ENCODE measurements around the gene NECAP2.
"Not testable (repeated sequence)": the region's sequence is repeated elsewhere in the genome, so short reads cannot be mapped to it uniquely, and the experiment has no call there.

NECAP2 gene

GRCh38 chr1:16464917-16465625 is 24.5 kb downstream of the NECAP2 start:
- H3K4me3 ChIP-seq (ENCODE audit: low read length), result no peak overlapping the region
- no peaks in the 10 kb centered on the region for H3K9me3 ChIP-seq (ENCODE audit: control insufficient read depth, low read depth, low read length)
- H3K27me3 ChIP-seq (ENCODE audit: control insufficient read depth, insufficient read depth, low read length), result no peaks in the 10 kb centered on the region

GRCh38 chr1:16468558-16468957 is 28.0 kb downstream of the NECAP2 start:
- Histone ChIP-seq H3K27ac (ENCODE audit: low read length) (no peak overlapping the region), H3K4me3 (ENCODE audit: low read length) (no peak overlapping the region), H3K9ac (ENCODE audit: low read length) (no peak overlapping the region), H3K27me3 (ENCODE audit: control insufficient read depth, insufficient read depth, low read length) (no peaks in the 10 kb centered on the region), H3K36me3 (ENCODE audit: control insufficient read depth, low read depth, low read length) (peaks cover 11% of the 10 kb centered on the region), H3K4me1 (ENCODE audit: control insufficient read depth, low read depth, low read length) (no peaks in the 10 kb centered on the region), H3K9me3 (ENCODE audit: control insufficient read depth, low read depth, low read length) (no peaks in the 10 kb centered on the region)

More at GRCh38 chr1:16464917-16465625, 24.5 kb downstream of the NECAP2 start:
- Histone ChIP-seq H3K4me1 (ENCODE audit: control insufficient read depth, low read depth, low read length) (no peaks in the 10 kb centered on the region), H3K9ac (ENCODE audit: low read length) (no peak overlapping the region), H3K36me3 (ENCODE audit: control insufficient read depth, low read depth, low read length) (peaks cover 7% of the 10 kb centered on the region), H3K27ac (ENCODE audit: low read length) (no peak overlapping the region)

GRCh38 chr1:16474166-16474800 is 33.8 kb downstream of the NECAP2 start:
- H3K4me1 ChIP-seq (ENCODE audit: control insufficient read depth, low read depth, low read length), result no peaks in the 10 kb centered on the region
- no peak overlapping the region for H3K4me3 ChIP-seq (ENCODE audit: low read length)
- no peak overlapping the region for H3K27ac ChIP-seq (ENCODE audit: low read length)
- H3K9me3 ChIP-seq (ENCODE audit: control insufficient read depth, low read depth, low read length), result no peaks in the 10 kb centered on the region
- no peak overlapping the region for H3K9ac ChIP-seq (ENCODE audit: low read length)
- no peaks in the 10 kb centered on the region for H3K27me3 ChIP-seq (ENCODE audit: control insufficient read depth, insufficient read depth, low read length)
- peaks cover 24% of the 10 kb centered on the region for H3K36me3 ChIP-seq (ENCODE audit: control insufficient read depth, low read depth, low read length)

GRCh38 chr1:16474891-16475290 is 34.4 kb downstream of the NECAP2 start:
- H3K9ac ChIP-seq (ENCODE audit: low read length); H3K4me1 ChIP-seq (ENCODE audit: control insufficient read depth, low read depth, low read length); H3K27me3 ChIP-seq (ENCODE audit: control insufficient read depth, insufficient read depth, low read length); H3K4me3 ChIP-seq (ENCODE audit: low read length); H3K9me3 ChIP-seq (ENCODE audit: control insufficient read depth, low read depth, low read length); H3K27ac ChIP-seq (ENCODE audit: low read length): not testable (repeated sequence)
- H3K36me3 ChIP-seq (ENCODE audit: control insufficient read depth, low read depth, low read length), result peaks cover 24% of the 10 kb centered on the region

GRCh38 chr1:16475771-16476770 is 35.5 kb downstream of the NECAP2 start:
- H3K27me3 ChIP-seq (ENCODE audit: control insufficient read depth, insufficient read depth, low read length); H3K9me3 ChIP-seq (ENCODE audit: control insufficient read depth, low read depth, low read length); H3K27ac ChIP-seq (ENCODE audit: low read length); H3K4me3 ChIP-seq (ENCODE audit: low read length); H3K9ac ChIP-seq (ENCODE audit: low read length); H3K4me1 ChIP-seq (ENCODE audit: control insufficient read depth, low read depth, low read length): not testable (repeated sequence)
- H3K36me3 ChIP-seq (ENCODE audit: control insufficient read depth, low read depth, low read length), result peaks cover 26% of the 10 kb centered on the region

GRCh38 chr1:16478091-16478490 is 37.6 kb downstream of the NECAP2 start:
- no peak overlapping the region for H3K9ac ChIP-seq (ENCODE audit: low read length)
- H3K36me3 ChIP-seq (ENCODE audit: control insufficient read depth, low read depth, low read length), result peaks cover 27% of the 10 kb centered on the region
- H3K9me3 ChIP-seq (ENCODE audit: control insufficient read depth, low read depth, low read length), result no peaks in the 10 kb centered on the region
- H3K27me3 ChIP-seq (ENCODE audit: control insufficient read depth, insufficient read depth, low read length), result no peaks in the 10 kb centered on the region
- no peak overlapping the region for H3K4me3 ChIP-seq (ENCODE audit: low read length)
- no peak overlapping the region for H3K27ac ChIP-seq (ENCODE audit: low read length)
- no peaks in the 10 kb centered on the region for H3K4me1 ChIP-seq (ENCODE audit: control insufficient read depth, low read depth, low read length)

- not testable (repeated sequence) for H3K4me3 ChIP-seq (ENCODE audit: low read length); H3K4me1 ChIP-seq (ENCODE audit: control insufficient read depth, low read depth, low read length); H3K9me3 ChIP-seq (ENCODE audit: control insufficient read depth, low read depth, low read length); H3K9ac ChIP-seq (ENCODE audit: low read length); H3K27me3 ChIP-seq (ENCODE audit: control insufficient read depth, insufficient read depth, low read length); H3K27ac ChIP-seq (ENCODE audit: low read length)
- peaks cover 17% of the 10 kb centered on the region for H3K36me3 ChIP-seq (ENCODE audit: control insufficient read depth, low read depth, low read length)
These were observed 42.6 kb downstream of the NECAP2 start for GRCh38 chr1:16483146-16483545.

- not testable (repeated sequence) for H3K27me3 ChIP-seq (ENCODE audit: control insufficient read depth, insufficient read depth, low read length); H3K4me3 ChIP-seq (ENCODE audit: low read length); H3K9me3 ChIP-seq (ENCODE audit: control insufficient read depth, low read depth, low read length); H3K4me1 ChIP-seq (ENCODE audit: control insufficient read depth, low read depth, low read length); H3K27ac ChIP-seq (ENCODE audit: low read length); H3K9ac ChIP-seq (ENCODE audit: low read length)
- H3K36me3 ChIP-seq (ENCODE audit: control insufficient read depth, low read depth, low read length), result peaks cover 17% of the 10 kb centered on the region
These were observed 43.3 kb downstream of the NECAP2 start for GRCh38 chr1:16483639-16484500.

GRCh38 chr1:16484501-16484835 is 43.9 kb downstream of the NECAP2 start:
- no peaks in the 10 kb centered on the region for H3K9me3 ChIP-seq (ENCODE audit: control insufficient read depth, low read depth, low read length)
- no peaks in the 10 kb centered on the region for H3K27me3 ChIP-seq (ENCODE audit: control insufficient read depth, insufficient read depth, low read length)
- H3K27ac ChIP-seq (ENCODE audit: low read length), result no peak overlapping the region
- no peak overlapping the region for H3K9ac ChIP-seq (ENCODE audit: low read length)
- H3K4me1 ChIP-seq (ENCODE audit: control insufficient read depth, low read depth, low read length), result no peaks in the 10 kb centered on the region
- no peak overlapping the region for H3K4me3 ChIP-seq (ENCODE audit: low read length)
- H3K36me3 ChIP-seq (ENCODE audit: control insufficient read depth, low read depth, low read length), result peaks cover 19% of the 10 kb centered on the region

- Histone ChIP-seq H3K27ac (ENCODE audit: low read length) (no peak overlapping the region), H3K9me3 (ENCODE audit: control insufficient read depth, low read depth, low read length) (no peaks in the 10 kb centered on the region), H3K36me3 (ENCODE audit: control insufficient read depth, low read depth, low read length) (peaks cover 22% of the 10 kb centered on the region), H3K9ac (ENCODE audit: low read length) (no peak overlapping the region), H3K4me1 (ENCODE audit: control insufficient read depth, low read depth, low read length) (no peaks in the 10 kb centered on the region), H3K4me3 (ENCODE audit: low read length) (no peak overlapping the region), H3K27me3 (ENCODE audit: control insufficient read depth, insufficient read depth, low read length) (no peaks in the 10 kb centered on the region)
These were observed 44.4 kb downstream of the NECAP2 start for GRCh38 chr1:16484931-16485330.

- not testable (repeated sequence) for H3K27me3 ChIP-seq (ENCODE audit: control insufficient read depth, insufficient read depth, low read length); H3K27ac ChIP-seq (ENCODE audit: low read length); H3K9ac ChIP-seq (ENCODE audit: low read length); H3K4me1 ChIP-seq (ENCODE audit: control insufficient read depth, low read depth, low read length); H3K9me3 ChIP-seq (ENCODE audit: control insufficient read depth, low read depth, low read length); H3K4me3 ChIP-seq (ENCODE audit: low read length)
- peaks cover 17% of the 10 kb centered on the region for H3K36me3 ChIP-seq (ENCODE audit: control insufficient read depth, low read depth, low read length)
These were observed 45.8 kb downstream of the NECAP2 start for GRCh38 chr1:16486316-16486715.

Measured in iPS-18a (cell line).